GM13976 (cell line): ENCODE results near the gene PTPN1.

Source experiments
- DNase-seq: peaks from one replicate; pipeline ENCODE4 v3.0.0; 2012; ENCODE audit warnings: low spot score
- in situ Hi-C: fragments of 300-500 bp; cut with MboI; formaldehyde crosslinking; loops from one replicate; pipeline ENCODE4 v1.12.0; 2022; ENCODE audit warnings: low sequenced_read_pairs, mixed read lengths, inconsistent platforms; ENCODE audit not compliant: unreplicated experiment
- TF ChIP-seq, protein P1 (sequence below): IDR thresholded peaks from 2 replicates; pipeline ENCODE4 v1.5.1; 2012; ENCODE audit warnings: borderline replicate concordance, mild to moderate bottlenecking; ENCODE audit not compliant: insufficient read depth; ENCODE audit errors: extremely low read depth, missing control alignments, control extremely low read depth

PTPN1 gene

DNA sequence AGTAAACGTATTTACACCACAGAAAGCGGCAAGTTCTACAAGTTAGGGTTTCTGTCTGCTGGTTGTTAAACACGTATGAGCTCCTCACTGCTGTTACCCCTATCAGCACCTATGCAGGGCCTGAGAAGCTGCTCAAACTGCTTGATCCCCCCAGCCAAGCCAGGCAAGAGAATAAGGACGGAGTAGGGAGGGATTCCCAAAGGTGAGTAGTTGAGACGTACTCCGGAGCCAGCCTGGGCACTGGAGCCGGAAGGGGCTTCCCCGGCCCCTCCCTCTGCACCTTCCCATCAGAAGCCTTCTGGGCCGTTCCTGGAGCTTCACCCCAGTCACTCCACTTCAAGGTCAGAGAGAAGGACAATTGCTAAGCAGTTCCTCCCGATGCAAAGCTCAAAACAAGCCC, 123.2 kb downstream of the PTPN1 start:
- no peak for DNase-seq
- in situ Hi-C loops: no loop called here
- TF ChIP-seq, protein P1, sequence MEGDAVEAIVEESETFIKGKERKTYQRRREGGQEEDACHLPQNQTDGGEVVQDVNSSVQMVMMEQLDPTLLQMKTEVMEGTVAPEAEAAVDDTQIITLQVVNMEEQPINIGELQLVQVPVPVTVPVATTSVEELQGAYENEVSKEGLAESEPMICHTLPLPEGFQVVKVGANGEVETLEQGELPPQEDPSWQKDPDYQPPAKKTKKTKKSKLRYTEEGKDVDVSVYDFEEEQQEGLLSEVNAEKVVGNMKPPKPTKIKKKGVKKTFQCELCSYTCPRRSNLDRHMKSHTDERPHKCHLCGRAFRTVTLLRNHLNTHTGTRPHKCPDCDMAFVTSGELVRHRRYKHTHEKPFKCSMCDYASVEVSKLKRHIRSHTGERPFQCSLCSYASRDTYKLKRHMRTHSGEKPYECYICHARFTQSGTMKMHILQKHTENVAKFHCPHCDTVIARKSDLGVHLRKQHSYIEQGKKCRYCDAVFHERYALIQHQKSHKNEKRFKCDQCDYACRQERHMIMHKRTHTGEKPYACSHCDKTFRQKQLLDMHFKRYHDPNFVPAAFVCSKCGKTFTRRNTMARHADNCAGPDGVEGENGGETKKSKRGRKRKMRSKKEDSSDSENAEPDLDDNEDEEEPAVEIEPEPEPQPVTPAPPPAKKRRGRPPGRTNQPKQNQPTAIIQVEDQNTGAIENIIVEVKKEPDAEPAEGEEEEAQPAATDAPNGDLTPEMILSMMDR: no peak

DNA sequence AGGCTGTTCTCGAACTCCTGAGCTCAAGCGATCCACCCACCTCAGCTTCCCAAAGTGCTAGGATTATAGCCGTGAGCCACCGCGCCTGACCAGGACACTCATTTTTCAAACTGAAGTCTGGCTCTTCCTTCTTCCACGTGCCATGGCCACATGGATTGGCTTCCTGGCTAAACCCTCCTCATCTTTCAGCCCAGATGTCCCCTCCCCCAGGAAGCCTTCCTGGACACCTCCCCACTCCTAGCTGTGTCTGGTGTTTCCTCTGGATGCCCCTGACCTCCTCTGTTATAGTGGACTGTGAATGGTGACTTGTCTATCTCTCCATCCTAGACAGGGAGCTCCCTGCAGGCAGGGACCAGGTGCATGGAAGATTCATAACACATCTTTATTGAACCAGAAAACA, 124.0 kb downstream of the PTPN1 start:
- TF ChIP-seq, protein P1: no peak
- in situ Hi-C loops: no loop called here
- DNase-seq: no peak
